Measurements from ENCODE around the gene RAB17. TPM values are rescaled to one million over a fixed set of nuclear protein-coding genes. Genes with fewer than 3 reads are reported as not detected.
A peak's percentile ranks its signal among the peaks of the same experiment; 100 is the strongest.

Gene RAB17
- total RNA-seq, 4 donors from 2014 or later = 37.6 to 88.1 (median 70.1) TPM

GRCh38 chr2:237577458-237577857 lies 13.1 kb downstream of the RAB17 start:
- intact Hi-C loops (cut with DNase I) = loop anchor here (5.0 to 10.0 kb wide), 2 partner anchors 50 to 423 kb away; partner anchors contain the start of gene LRRFIP1
- Histone ChIP-seq H3K27ac (no peak overlapping the region), H3K4me3 (replicated peaks in 1 of 3) (no peak overlapping the region), H3K27me3 (no peaks in the 10 kb centered on the region), H3K36me3 (no peaks in the 10 kb centered on the region), H3K4me1 (peaks cover 16 to 22% of the 10 kb centered on the region in 2 donors), H3K9me3 (no peaks in the 10 kb centered on the region)
- TF ChIP-seq CTCF (IDR thresholded peaks at IDR 0.05) (no peak), POLR2A (IDR thresholded peaks at IDR 0.05) (no peak)
- WGBS, 2 donors = 87 to 93% methylated on average over 9 to 10 of the region's 10 CpGs
- DNase-seq = no peak

- H3K9me3 ChIP-seq = no peaks in the 10 kb centered on the region
- DNase-seq = no peak
- no peak overlapping the region for H3K27ac ChIP-seq
- H3K4me3 ChIP-seq (replicated peaks in 1 of 3) = no peak overlapping the region
- intact Hi-C loops (cut with DNase I) = loop anchor here (5.0 to 10.0 kb wide), 2 partner anchors 50 to 422 kb away; partner anchors contain the start of gene LRRFIP1
- no peak for TF ChIP-seq CTCF (IDR thresholded peaks at IDR 0.05)
- TF ChIP-seq POLR2A (IDR thresholded peaks at IDR 0.05) = no peak
- H3K27me3 ChIP-seq = no peaks in the 10 kb centered on the region
- no peaks in the 10 kb centered on the region for H3K36me3 ChIP-seq
- 96 to 97% methylated on average over 9 of the region's 9 CpGs for WGBS, 2 donors
- peaks cover 15 to 22% of the 10 kb centered on the region in 2 donors for H3K4me1 ChIP-seq
Observed at GRCh38 chr2:237576974-237577373, 13.6 kb downstream of the RAB17 start.

GRCh38 chr2:237575869-237576862 lies 14.4 kb downstream of the RAB17 start:
- Histone ChIP-seq H3K27me3 (no peaks in the 10 kb centered on the region), H3K4me1 (peaks cover 10 to 19% of the 10 kb centered on the region in 2 donors), H3K36me3 (no peaks in the 10 kb centered on the region), H3K9me3 (no peaks in the 10 kb centered on the region), H3K4me3 (replicated peaks in 1 of 3) (no peak overlapping the region), H3K27ac (no peak overlapping the region)
- TF ChIP-seq CTCF (IDR thresholded peaks at IDR 0.05) = no peak
- TF ChIP-seq POLR2A (IDR thresholded peaks at IDR 0.05) = no peak
- no peak for DNase-seq
- intact Hi-C loops (cut with DNase I) = loop anchor here (5.0 to 10.0 kb wide), 2 partner anchors 51 to 421 kb away; partner anchors contain the start of gene LRRFIP1
- WGBS, 2 donors = 90 to 91% methylated on average over 26 to 27 of the region's 27 CpGs

DNA sequence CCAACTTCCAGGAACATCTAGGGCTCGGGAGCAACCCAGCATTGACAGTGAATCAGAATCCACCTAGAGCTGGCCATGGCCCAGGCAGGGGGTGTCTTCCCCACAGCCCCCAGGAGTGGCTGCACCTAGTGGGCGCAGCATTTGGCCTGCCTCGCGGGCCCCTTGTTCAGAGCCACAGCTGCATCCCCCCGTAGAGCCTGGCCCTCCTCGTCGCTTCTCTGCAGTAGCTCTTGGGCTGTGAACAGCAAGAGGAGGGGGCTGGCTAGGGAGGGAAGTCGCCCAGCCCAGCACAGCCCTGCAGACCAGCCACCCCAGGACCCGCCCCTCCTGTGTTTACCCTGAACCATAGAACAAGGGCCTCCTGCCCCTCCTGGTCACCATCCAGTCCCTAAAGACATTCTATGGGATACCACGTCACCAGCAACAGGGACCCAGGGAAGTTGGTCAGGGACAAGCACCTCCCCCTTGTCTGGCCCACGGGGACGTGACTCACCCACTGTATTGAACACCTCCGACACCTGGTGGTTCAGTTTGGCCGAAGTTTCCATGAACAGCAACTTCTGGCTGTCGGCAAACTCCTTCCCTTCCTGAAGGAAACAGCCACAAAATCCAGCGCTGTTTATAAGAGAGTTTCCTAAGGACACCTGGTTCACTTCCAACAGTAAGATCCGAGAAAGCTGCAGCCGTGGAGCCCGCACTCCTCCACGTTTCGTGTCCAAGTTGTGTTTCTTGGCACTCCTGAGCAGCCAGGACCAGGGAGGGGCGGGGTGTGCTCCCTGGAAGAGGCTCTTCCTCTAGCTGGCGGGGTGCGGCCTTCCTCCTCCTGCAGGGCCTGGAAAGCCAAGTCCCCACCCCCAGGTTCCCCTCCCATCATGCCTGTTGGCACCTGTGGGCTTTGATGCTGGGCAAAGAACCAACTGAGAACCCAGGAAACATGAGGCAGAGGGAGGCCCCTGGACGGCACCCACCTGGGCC lies 15.4 kb downstream of the RAB17 start:
- intact Hi-C loops (cut with DNase I) = loop anchor here (5.0 to 10.0 kb wide), 3 partner anchors 52 to 420 kb away; partner anchors contain the start of gene LRRFIP1
- Histone ChIP-seq H3K27ac (peak overlapping the region in 1 of 3 donors; percentile 5), H3K4me1 (peaks cover 5 to 15% of the 10 kb centered on the region in 2 donors), H3K9me3 (no peaks in the 10 kb centered on the region), H3K36me3 (no peaks in the 10 kb centered on the region), H3K27me3 (no peaks in the 10 kb centered on the region), H3K4me3 (replicated peaks in 1 of 3) (no peak overlapping the region)
- TF ChIP-seq CTCF (IDR thresholded peaks at IDR 0.05) = no peak
- no peak for TF ChIP-seq POLR2A (IDR thresholded peaks at IDR 0.05)
- WGBS, 2 donors = 57 to 88% methylated on average over 12 to 17 of the region's 25 CpGs
- DNase-seq = peak; percentile 56 to 59

Measured in thyroid gland (tissue), 4 donors.